ENCODE measurements around the gene SYNPO2L.

- no peak for TF ChIP-seq CTCF (IDR thresholded peaks at IDR 0.05)
- TF ChIP-seq POLR2A (IDR thresholded peaks at IDR 0.05), result no peak
- TF ChIP-seq POLR2AphosphoS5 (IDR thresholded peaks at IDR 0.05), result no peak
- TF ChIP-seq EP300 (IDR thresholded peaks at IDR 0.05), result no peak
Measured at GRCh38 chr10:73623056-73623455, 32.8 kb downstream of the SYNPO2L start.

Measured in stomach (tissue), 4 donors.